ENCODE data around the gene CYTH1.

CYTH1 gene

GRCh38 chr17:78642707-78643106 is 139.4 kb downstream of the CYTH1 start:
- TF ChIP-seq, protein P1, sequence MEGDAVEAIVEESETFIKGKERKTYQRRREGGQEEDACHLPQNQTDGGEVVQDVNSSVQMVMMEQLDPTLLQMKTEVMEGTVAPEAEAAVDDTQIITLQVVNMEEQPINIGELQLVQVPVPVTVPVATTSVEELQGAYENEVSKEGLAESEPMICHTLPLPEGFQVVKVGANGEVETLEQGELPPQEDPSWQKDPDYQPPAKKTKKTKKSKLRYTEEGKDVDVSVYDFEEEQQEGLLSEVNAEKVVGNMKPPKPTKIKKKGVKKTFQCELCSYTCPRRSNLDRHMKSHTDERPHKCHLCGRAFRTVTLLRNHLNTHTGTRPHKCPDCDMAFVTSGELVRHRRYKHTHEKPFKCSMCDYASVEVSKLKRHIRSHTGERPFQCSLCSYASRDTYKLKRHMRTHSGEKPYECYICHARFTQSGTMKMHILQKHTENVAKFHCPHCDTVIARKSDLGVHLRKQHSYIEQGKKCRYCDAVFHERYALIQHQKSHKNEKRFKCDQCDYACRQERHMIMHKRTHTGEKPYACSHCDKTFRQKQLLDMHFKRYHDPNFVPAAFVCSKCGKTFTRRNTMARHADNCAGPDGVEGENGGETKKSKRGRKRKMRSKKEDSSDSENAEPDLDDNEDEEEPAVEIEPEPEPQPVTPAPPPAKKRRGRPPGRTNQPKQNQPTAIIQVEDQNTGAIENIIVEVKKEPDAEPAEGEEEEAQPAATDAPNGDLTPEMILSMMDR (IDR thresholded peaks at IDR 0.05; ENCODE audit: low read depth, low read length): no peak
- Histone ChIP-seq H3K36me3 (no peaks in the 10 kb centered on the region), H3K27ac (no peak overlapping the region), H3K9me3 (ENCODE audit: severe bottlenecking) (no peaks in the 10 kb centered on the region), H3K4me3 (ENCODE audit: low read depth, low read length) (no peak overlapping the region), H3K27me3 (ENCODE audit: insufficient read depth, low read depth, severe bottlenecking) (no peaks in the 10 kb centered on the region)
- no peak for DNase-seq

- no peaks in the 10 kb centered on the region for H3K27me3 ChIP-seq (ENCODE audit: insufficient read depth, low read depth, severe bottlenecking)
- TF ChIP-seq, protein P1 (IDR thresholded peaks at IDR 0.05; ENCODE audit: low read depth, low read length): no peak
- no peak for DNase-seq
- H3K9me3 ChIP-seq (ENCODE audit: severe bottlenecking): no peaks in the 10 kb centered on the region
- H3K36me3 ChIP-seq: no peaks in the 10 kb centered on the region
- H3K27ac ChIP-seq: no peak overlapping the region
- no peak overlapping the region for H3K4me3 ChIP-seq (ENCODE audit: low read depth, low read length)
Observed at GRCh38 chr17:78641666-78642065, 140.4 kb downstream of the CYTH1 start.

- Histone ChIP-seq H3K36me3 (no peaks in the 10 kb centered on the region), H3K27ac (no peak overlapping the region), H3K27me3 (ENCODE audit: insufficient read depth, low read depth, severe bottlenecking) (no peaks in the 10 kb centered on the region), H3K4me3 (ENCODE audit: low read depth, low read length) (no peak overlapping the region), H3K9me3 (ENCODE audit: severe bottlenecking) (no peaks in the 10 kb centered on the region)
- TF ChIP-seq, protein P1 (IDR thresholded peaks at IDR 0.05; ENCODE audit: low read depth, low read length): no peak
- no peak for DNase-seq
Observed at GRCh38 chr17:78641243-78641642, 140.8 kb downstream of the CYTH1 start.

DNA sequence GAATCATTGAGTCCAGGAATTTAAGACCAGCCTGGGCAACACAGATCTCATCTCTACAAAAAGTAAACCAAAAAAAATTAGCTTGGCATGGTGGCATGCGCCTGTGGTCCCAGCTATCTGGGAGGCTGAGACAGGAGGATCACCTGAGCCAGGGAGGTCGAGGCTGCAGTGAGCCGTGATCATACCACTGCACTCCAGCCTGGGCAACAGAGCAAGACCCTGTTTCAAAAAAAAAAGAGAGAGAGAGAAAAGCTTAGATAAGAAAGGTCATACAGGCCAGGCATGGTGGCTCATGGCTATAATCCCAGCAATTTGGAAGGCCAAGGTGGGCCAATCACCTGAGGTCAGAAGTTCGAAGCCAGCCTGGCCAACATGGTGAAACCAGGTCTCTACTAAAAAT is 141.4 kb downstream of the CYTH1 start:
- no peak for DNase-seq
- Histone ChIP-seq H3K9me3 (ENCODE audit: severe bottlenecking) (no peaks in the 10 kb centered on the region), H3K27me3 (ENCODE audit: insufficient read depth, low read depth, severe bottlenecking) (no peaks in the 10 kb centered on the region), H3K36me3 (no peaks in the 10 kb centered on the region), H3K4me3 (ENCODE audit: low read depth, low read length) (no peak overlapping the region), H3K27ac (no peak overlapping the region)
- TF ChIP-seq, protein P1 (IDR thresholded peaks at IDR 0.05; ENCODE audit: low read depth, low read length): no peak

- Histone ChIP-seq H3K27me3 (ENCODE audit: insufficient read depth, low read depth, severe bottlenecking) (no peaks in the 10 kb centered on the region), H3K27ac (no peak overlapping the region), H3K9me3 (ENCODE audit: severe bottlenecking) (no peaks in the 10 kb centered on the region), H3K4me3 (ENCODE audit: low read depth, low read length) (no peak overlapping the region), H3K36me3 (no peaks in the 10 kb centered on the region)
- TF ChIP-seq, protein P1 (IDR thresholded peaks at IDR 0.05; ENCODE audit: low read depth, low read length): no peak
- DNase-seq: no peak
Observed at GRCh38 chr17:78637643-78638420, 144.2 kb downstream of the CYTH1 start.

- Histone ChIP-seq H3K36me3 (no peaks in the 10 kb centered on the region), H3K27ac (no peak overlapping the region), H3K9me3 (ENCODE audit: severe bottlenecking) (no peaks in the 10 kb centered on the region), H3K4me3 (ENCODE audit: low read depth, low read length) (no peak overlapping the region), H3K27me3 (ENCODE audit: insufficient read depth, low read depth, severe bottlenecking) (no peaks in the 10 kb centered on the region)
- TF ChIP-seq, protein P1 (IDR thresholded peaks at IDR 0.05; ENCODE audit: low read depth, low read length): no peak
- no peak for DNase-seq
Observed at GRCh38 chr17:78637146-78637545, 144.9 kb downstream of the CYTH1 start.
